GM19239 (cell line): Measurements from ENCODE around the gene PRLH.
A peak's percentile ranks its signal among the peaks of the same experiment; 100 is the strongest.
"Not testable (repeated sequence)": the region's sequence is repeated elsewhere in the genome, so short reads cannot be mapped to it uniquely, and the experiment has no call there.

ENCODE experiments used
- DNase-seq: peaks from one replicate; pipeline ENCODE4 v3.0.0; 2011; ENCODE audit warnings: low spot score; ENCODE audit not compliant: insufficient read length
- FAIRE-seq: peaks from 2 replicates; lab custom pipeline; 2011; peaks lifted over from hg19 to GRCh38; lab: Jason Lieb, UNC

PRLH gene

GRCh38 chr2:237576974-237577373 lies 10.6 kb downstream of the PRLH start:
- no peak for DNase-seq
- no peak for FAIRE-seq

GRCh38 chr2:237577458-237577857 lies 11.1 kb downstream of the PRLH start:
- FAIRE-seq: no peak

GRCh38 chr2:237577956-237578870 lies 11.8 kb downstream of the PRLH start:
- DNase-seq: no peak
- FAIRE-seq: no peak

More at GRCh38 chr2:237577458-237577857, 11.1 kb downstream of the PRLH start:
- no peak for DNase-seq

GRCh38 chr2:237581326-237581725 lies 15.0 kb downstream of the PRLH start:
- FAIRE-seq (no peak), DNase-seq (no peak)

- DNase-seq: peak; percentile 44
- peak; percentile 71 for FAIRE-seq
Observed at GRCh38 chr2:237581751-237582746, 15.7 kb downstream of the PRLH start.

- DNase-seq (no peak), FAIRE-seq (no peak)
Observed at GRCh38 chr2:237583385-237584295, 17.3 kb downstream of the PRLH start.

- FAIRE-seq: no peak
- no peak for DNase-seq
Observed at GRCh38 chr2:237585590-237586221, 19.3 kb downstream of the PRLH start.

- no peak for FAIRE-seq
- DNase-seq: no peak
Observed at GRCh38 chr2:237588044-237588696, 21.8 kb downstream of the PRLH start.

- DNase-seq (no peak), FAIRE-seq (no peak)
Observed at GRCh38 chr2:237590272-237591140, 24.1 kb downstream of the PRLH start, which contains the start of gene RAB17. RAB17 (minus strand) TSS chr2:237590734; CDS start chr2:237586154, 4,580 bp downstream.

GRCh38 chr2:237591141-237591881 lies 24.9 kb downstream of the PRLH start:
- FAIRE-seq (no peak), DNase-seq (no peak)

- no peak for FAIRE-seq
- no peak for DNase-seq
Observed at GRCh38 chr2:237592425-237592980, 26.1 kb downstream of the PRLH start.

- DNase-seq: no peak
- no peak for FAIRE-seq
Observed at GRCh38 chr2:237593036-237593435, 26.7 kb downstream of the PRLH start.

GRCh38 chr2:237593596-237594320 lies 27.4 kb downstream of the PRLH start:
- FAIRE-seq: no peak
- DNase-seq: no peak

GRCh38 chr2:237594514-237594871 lies 28.1 kb downstream of the PRLH start:
- no peak for FAIRE-seq
- no peak for DNase-seq

- DNase-seq, FAIRE-seq: not testable (repeated sequence)
Observed at GRCh38 chr2:237595829-237596519, 29.6 kb downstream of the PRLH start.
